Lower leg skin (tissue), 4 donors: ENCODE data around the gene SLC25A46. TPM values are rescaled to one million over a fixed set of nuclear protein-coding genes. Genes with fewer than 3 reads are reported as not detected.

Source experiments
- DNase-seq, 2 donors: peaks; one replicate each; pipeline ENCODE4 v3.0.0-alpha.2; 2019; ENCODE audit warnings: low spot score in 2 of 2
- H3K4me3 ChIP-seq: fragments of 200-600 bp; sonication (generic); 2 replicates; pipeline ENCODE4 v1.5.1; 2017; ENCODE audit warnings: mild to moderate bottlenecking, low read depth; ENCODE audit not compliant: poor library complexity, severe bottlenecking
- POLR2A ChIP-seq, 2 donors: fragments of 450-650 bp; IDR thresholded peaks; one replicate each; pipeline ENCODE4 v1.6.1; 2016 to 2017; ENCODE audit warnings: antibody characterized with exemption in 2 of 2, mild to moderate bottlenecking in 1 of 2, moderate library complexity in 1 of 2
- WGBS, 2 donors: methylation state at CpG; one replicate each; pipeline ENCODE4 v1.1.5; 2018; 5-methylcytosine and 5-hydroxymethylcytosine counted together
- intact Hi-C: fragments of 100-400 bp; cut with DNase I; formaldehyde crosslinking; loops from one replicate; pipeline ENCODE4 v1.15.0; 2023; ENCODE audit warnings: low total_unique reads
- total RNA-seq, 4 donors: library from RNA; depleted of rRNA; stranded (reverse); fragments of >200 nt; gene quantifications; one replicate each; pipeline ENCODE4 v1.1.0, GENCODE V29; 2016
- TF ChIP-seq, protein P1 (sequence below), 3 donors: fragments of 450-650 bp; IDR thresholded peaks; one replicate each; pipeline ENCODE4 v1.5.1; 2016; ENCODE audit warnings: antibody characterized with exemption in 3 of 3, mild to moderate bottlenecking in 3 of 3, moderate library complexity in 2 of 3

Gene SLC25A46
- total RNA-seq, 4 donors from 2014 or later = 36.6 to 44.7 (median 43.4) TPM

DNA sequence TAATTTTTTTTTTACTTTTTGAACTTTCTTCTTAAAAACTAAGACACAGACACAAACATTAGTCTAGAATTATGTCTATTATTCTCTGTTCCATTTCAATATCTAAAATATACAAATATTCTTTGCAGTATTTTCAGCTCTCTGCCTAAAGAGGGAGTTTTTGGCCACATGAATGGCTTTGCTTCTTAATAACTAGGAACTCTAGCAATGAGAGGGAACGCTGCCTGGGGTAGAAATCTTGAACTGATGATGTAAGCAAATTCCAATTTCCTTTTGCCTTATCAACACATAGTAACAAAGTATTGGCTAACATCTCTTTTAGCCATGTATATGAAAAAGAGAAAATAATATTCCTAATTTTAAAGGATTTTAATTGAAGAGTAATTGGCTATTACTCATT is 51.9 kb downstream of the SLC25A46 start:
- 11 to 20% methylated on average over 1 of the region's 1 CpG for WGBS, 2 donors
- intact Hi-C loops = loop anchor here (10.0 kb wide), 1 partner anchor 54 kb away; no protein-coding TSS in a partner anchor
- no peak for DNase-seq

GRCh38 chr5:110802998-110803397 is 64.2 kb downstream of the SLC25A46 start:
- no peak for TF ChIP-seq POLR2A (IDR thresholded peaks at IDR 0.05)
- TF ChIP-seq, protein P1, sequence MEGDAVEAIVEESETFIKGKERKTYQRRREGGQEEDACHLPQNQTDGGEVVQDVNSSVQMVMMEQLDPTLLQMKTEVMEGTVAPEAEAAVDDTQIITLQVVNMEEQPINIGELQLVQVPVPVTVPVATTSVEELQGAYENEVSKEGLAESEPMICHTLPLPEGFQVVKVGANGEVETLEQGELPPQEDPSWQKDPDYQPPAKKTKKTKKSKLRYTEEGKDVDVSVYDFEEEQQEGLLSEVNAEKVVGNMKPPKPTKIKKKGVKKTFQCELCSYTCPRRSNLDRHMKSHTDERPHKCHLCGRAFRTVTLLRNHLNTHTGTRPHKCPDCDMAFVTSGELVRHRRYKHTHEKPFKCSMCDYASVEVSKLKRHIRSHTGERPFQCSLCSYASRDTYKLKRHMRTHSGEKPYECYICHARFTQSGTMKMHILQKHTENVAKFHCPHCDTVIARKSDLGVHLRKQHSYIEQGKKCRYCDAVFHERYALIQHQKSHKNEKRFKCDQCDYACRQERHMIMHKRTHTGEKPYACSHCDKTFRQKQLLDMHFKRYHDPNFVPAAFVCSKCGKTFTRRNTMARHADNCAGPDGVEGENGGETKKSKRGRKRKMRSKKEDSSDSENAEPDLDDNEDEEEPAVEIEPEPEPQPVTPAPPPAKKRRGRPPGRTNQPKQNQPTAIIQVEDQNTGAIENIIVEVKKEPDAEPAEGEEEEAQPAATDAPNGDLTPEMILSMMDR (IDR thresholded peaks at IDR 0.05) = no peak
- DNase-seq = no peak
- WGBS, 2 donors = 57 to 64% methylated on average over 1 of the region's 1 CpG
- intact Hi-C loops = no loop called here
- no peak overlapping the region for H3K4me3 ChIP-seq

More for the DNA sequence above, 51.9 kb downstream of the SLC25A46 start:
- H3K4me3 ChIP-seq = no peak overlapping the region
- TF ChIP-seq, protein P1 (IDR thresholded peaks at IDR 0.05) = no peak
- TF ChIP-seq POLR2A (IDR thresholded peaks at IDR 0.05) = no peak

- WGBS, 2 donors = 27 to 33% methylated on average over 1 of the region's 1 CpG
- intact Hi-C loops = no loop called here
- H3K4me3 ChIP-seq = no peak overlapping the region
- TF ChIP-seq POLR2A (IDR thresholded peaks at IDR 0.05) = no peak
- TF ChIP-seq, protein P1 (IDR thresholded peaks at IDR 0.05) = no peak
- no peak for DNase-seq
These were observed 64.9 kb downstream of the SLC25A46 start for GRCh38 chr5:110803467-110804326.

GRCh38 chr5:110807169-110807568 is 68.4 kb downstream of the SLC25A46 start:
- WGBS, 2 donors = 50 to 57% methylated on average over 4 of the region's 4 CpGs
- DNase-seq = no peak
- no peak for TF ChIP-seq POLR2A (IDR thresholded peaks at IDR 0.05)
- TF ChIP-seq, protein P1 (IDR thresholded peaks at IDR 0.05) = no peak
- no peak overlapping the region for H3K4me3 ChIP-seq
- intact Hi-C loops = no loop called here

DNA sequence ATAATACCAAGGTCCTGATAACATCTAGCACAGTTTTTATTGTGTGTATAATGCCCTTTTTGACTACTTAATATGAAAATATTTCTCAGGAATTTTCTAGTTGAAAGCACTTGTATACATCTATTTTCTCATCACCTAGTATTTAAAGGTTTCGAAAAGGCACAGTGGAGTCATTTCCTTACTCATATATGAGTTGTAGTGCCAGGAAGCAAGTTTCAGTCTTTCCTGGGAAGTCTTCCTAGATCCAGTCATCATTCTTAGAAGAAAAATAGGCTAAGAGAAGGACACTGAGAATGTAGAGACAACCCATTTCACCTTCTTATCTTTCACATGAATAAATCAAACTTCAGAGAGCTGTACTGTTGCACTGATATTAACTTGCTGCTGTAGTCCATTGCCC is 70.2 kb downstream of the SLC25A46 start:
- intact Hi-C loops = no loop called here
- H3K4me3 ChIP-seq = no peak overlapping the region
- 90 to 93% methylated on average over 1 of the region's 1 CpG for WGBS, 2 donors
- no peak for DNase-seq
- TF ChIP-seq, protein P1 (IDR thresholded peaks at IDR 0.05) = no peak
- TF ChIP-seq POLR2A (IDR thresholded peaks at IDR 0.05) = no peak

Other genes with a start within 250 kb of the SLC25A46 start
- 1 to 10 TPM in 2 of 4 donors, under 1 TPM in 2; 0.54 to 2.3 (median 0.93) TPM for gene TMEM232, start 12.3 kb upstream of the SLC25A46 start, total RNA-seq